Measurements from ENCODE around the gene SLC25A41.

The SLC25A41 gene

GRCh38 chr19:6471076-6471475, 37.5 kb upstream of the SLC25A41 start:
- no peaks in the 10 kb centered on the region for H3K9me3 ChIP-seq (ENCODE audit: low read length)
- H3K27me3 ChIP-seq (ENCODE audit: insufficient read depth, low read length): peaks cover 29% of the 10 kb centered on the region
- no peaks in the 10 kb centered on the region for H3K4me1 ChIP-seq (ENCODE audit: insufficient read depth, low read length)
- no peaks in the 10 kb centered on the region for H3K36me3 ChIP-seq (ENCODE audit: insufficient read depth, low read length)
- H2AFZ ChIP-seq (ENCODE audit: low read depth, low read length): no peak overlapping the region
- H3K4me3 ChIP-seq (ENCODE audit: low read length): no peak overlapping the region

GRCh38 chr19:6470173-6470572, 36.6 kb upstream of the SLC25A41 start:
- no peak overlapping the region for H3K4me3 ChIP-seq (ENCODE audit: low read length)
- H3K36me3 ChIP-seq (ENCODE audit: insufficient read depth, low read length): no peaks in the 10 kb centered on the region
- H3K4me1 ChIP-seq (ENCODE audit: insufficient read depth, low read length): no peaks in the 10 kb centered on the region
- H3K9me3 ChIP-seq (ENCODE audit: low read length): no peaks in the 10 kb centered on the region
- peaks cover 29% of the 10 kb centered on the region for H3K27me3 ChIP-seq (ENCODE audit: insufficient read depth, low read length)
- no peak overlapping the region for H2AFZ ChIP-seq (ENCODE audit: low read depth, low read length)

- Histone ChIP-seq H3K36me3 (ENCODE audit: insufficient read depth, low read length) (no peaks in the 10 kb centered on the region), H3K4me3 (ENCODE audit: low read length) (no peak overlapping the region), H3K4me1 (ENCODE audit: insufficient read depth, low read length) (no peaks in the 10 kb centered on the region), H3K9me3 (ENCODE audit: low read length) (no peaks in the 10 kb centered on the region), H3K27me3 (ENCODE audit: insufficient read depth, low read length) (peaks cover 45% of the 10 kb centered on the region), H2AFZ (ENCODE audit: low read depth, low read length) (no peak overlapping the region)
These were observed 33.8 kb upstream of the SLC25A41 start for GRCh38 chr19:6467384-6467783.

GRCh38 chr19:6466526-6467248, 33.1 kb upstream of the SLC25A41 start:
- no peaks in the 10 kb centered on the region for H3K4me1 ChIP-seq (ENCODE audit: insufficient read depth, low read length)
- no peaks in the 10 kb centered on the region for H3K36me3 ChIP-seq (ENCODE audit: insufficient read depth, low read length)
- no peak overlapping the region for H2AFZ ChIP-seq (ENCODE audit: low read depth, low read length)
- no peaks in the 10 kb centered on the region for H3K9me3 ChIP-seq (ENCODE audit: low read length)
- no peak overlapping the region for H3K4me3 ChIP-seq (ENCODE audit: low read length)
- H3K27me3 ChIP-seq (ENCODE audit: insufficient read depth, low read length): peaks cover 50% of the 10 kb centered on the region

GRCh38 chr19:6465663-6466062, 32.1 kb upstream of the SLC25A41 start:
- Histone ChIP-seq H3K9me3 (ENCODE audit: low read length) (no peaks in the 10 kb centered on the region), H3K27me3 (ENCODE audit: insufficient read depth, low read length) (peaks cover 50% of the 10 kb centered on the region), H3K4me1 (ENCODE audit: insufficient read depth, low read length) (peaks cover under 1% of the 10 kb centered on the region), H3K4me3 (ENCODE audit: low read length) (no peak overlapping the region), H2AFZ (ENCODE audit: low read depth, low read length) (no peak overlapping the region), H3K36me3 (ENCODE audit: insufficient read depth, low read length) (no peaks in the 10 kb centered on the region)

- H3K9me3 ChIP-seq (ENCODE audit: low read length): no peaks in the 10 kb centered on the region
- H3K4me1 ChIP-seq (ENCODE audit: insufficient read depth, low read length): peaks cover 2% of the 10 kb centered on the region
- H3K4me3 ChIP-seq (ENCODE audit: low read length): no peak overlapping the region
- H3K36me3 ChIP-seq (ENCODE audit: insufficient read depth, low read length): no peaks in the 10 kb centered on the region
- H2AFZ ChIP-seq (ENCODE audit: low read depth, low read length): no peak overlapping the region
- H3K27me3 ChIP-seq (ENCODE audit: insufficient read depth, low read length): peaks cover 47% of the 10 kb centered on the region
These were observed 31.4 kb upstream of the SLC25A41 start for GRCh38 chr19:6465006-6465405.

- H3K4me1 ChIP-seq (ENCODE audit: insufficient read depth, low read length): peaks cover 2% of the 10 kb centered on the region
- H3K27me3 ChIP-seq (ENCODE audit: insufficient read depth, low read length): peaks cover 47% of the 10 kb centered on the region
- H3K9me3 ChIP-seq (ENCODE audit: low read length): no peaks in the 10 kb centered on the region
- no peak within 1 kb of the TSS for H2AFZ ChIP-seq (ENCODE audit: low read depth, low read length)
- H3K36me3 ChIP-seq (ENCODE audit: insufficient read depth, low read length): no peaks in the 10 kb centered on the region
- H3K4me3 ChIP-seq (ENCODE audit: low read length): no peak within 1 kb of the TSS
These were observed 30.7 kb upstream of the SLC25A41 start, which contains the start of gene CRB3 for GRCh38 chr19:6464070-6464873. CRB3 (plus strand) TSS chr19:6464271; CDS start chr19:6464702, 431 bp downstream.

- peaks cover 24% of the 10 kb centered on the region for H3K27me3 ChIP-seq (ENCODE audit: insufficient read depth, low read length)
- peak overlapping the region; percentile 50 for H2AFZ ChIP-seq (ENCODE audit: low read depth, low read length)
- H3K4me1 ChIP-seq (ENCODE audit: insufficient read depth, low read length): peaks cover 6% of the 10 kb centered on the region
- H3K9me3 ChIP-seq (ENCODE audit: low read length): peaks cover 7% of the 10 kb centered on the region
- peak overlapping the region; percentile 57 for H3K4me3 ChIP-seq (ENCODE audit: low read length)
- H3K36me3 ChIP-seq (ENCODE audit: insufficient read depth, low read length): peaks cover 7% of the 10 kb centered on the region
These were observed 26.7 kb upstream of the SLC25A41 start for GRCh38 chr19:6460099-6460884.

- peaks cover 6% of the 10 kb centered on the region for H3K4me1 ChIP-seq (ENCODE audit: insufficient read depth, low read length)
- peaks cover 10% of the 10 kb centered on the region for H3K9me3 ChIP-seq (ENCODE audit: low read length)
- H3K27me3 ChIP-seq (ENCODE audit: insufficient read depth, low read length): peaks cover 16% of the 10 kb centered on the region
- H2AFZ ChIP-seq (ENCODE audit: low read depth, low read length): peak within 1 kb of the TSS; percentile 50
- peak within 1 kb of the TSS; percentile 57 for H3K4me3 ChIP-seq (ENCODE audit: low read length)
- peaks cover 14% of the 10 kb centered on the region for H3K36me3 ChIP-seq (ENCODE audit: insufficient read depth, low read length)
These were observed 25.9 kb upstream of the SLC25A41 start, which contains the start of gene SLC25A23 for GRCh38 chr19:6459262-6460098. SLC25A23 (minus strand) TSS chr19:6459792; CDS start chr19:6459628, 164 bp downstream.

- Histone ChIP-seq H3K27me3 (ENCODE audit: insufficient read depth, low read length) (peaks cover 9% of the 10 kb centered on the region), H2AFZ (ENCODE audit: low read depth, low read length) (peak overlapping the region; percentile 50), H3K4me3 (ENCODE audit: low read length) (peak overlapping the region; percentile 57), H3K4me1 (ENCODE audit: insufficient read depth, low read length) (peaks cover 6% of the 10 kb centered on the region), H3K36me3 (ENCODE audit: insufficient read depth, low read length) (peaks cover 21% of the 10 kb centered on the region), H3K9me3 (ENCODE audit: low read length) (peaks cover 17% of the 10 kb centered on the region)
These were observed 25.2 kb upstream of the SLC25A41 start for GRCh38 chr19:6458695-6459261.

GRCh38 chr19:6457958-6458694, 24.6 kb upstream of the SLC25A41 start:
- Histone ChIP-seq H3K9me3 (ENCODE audit: low read length) (peaks cover 22% of the 10 kb centered on the region), H3K4me1 (ENCODE audit: insufficient read depth, low read length) (peaks cover 6% of the 10 kb centered on the region), H2AFZ (ENCODE audit: low read depth, low read length) (no peak overlapping the region), H3K36me3 (ENCODE audit: insufficient read depth, low read length) (peaks cover 24% of the 10 kb centered on the region), H3K4me3 (ENCODE audit: low read length) (no peak overlapping the region), H3K27me3 (ENCODE audit: insufficient read depth, low read length) (peaks cover 7% of the 10 kb centered on the region)
